Gastrocnemius medialis (tissue), 4 donors: ENCODE results near the gene TINAGL1.

Experiments
- CTCF ChIP-seq, 5 experiments: fragments of 450-650 bp in 3 of 5; fragments of 200-600 bp in 2 of 5; sonication (generic) in 2 of 5; IDR thresholded peaks in 4 of 5; conservative IDR thresholded peaks in 1 of 5; 1 replicate in 4 of 5; 2 replicates in 1 of 5; pipeline ENCODE4 v1.5.1; 2016 to 2019; ENCODE audit warnings: antibody characterized with exemption in 5 of 5, mild to moderate bottlenecking in 3 of 5, moderate library complexity in 3 of 5
- POLR2A ChIP-seq, 2 donors: fragments of 450-650 bp; IDR thresholded peaks; one replicate each; pipeline ENCODE4 v1.6.1; 2017; ENCODE audit warnings: antibody characterized with exemption in 2 of 2, mild to moderate bottlenecking in 2 of 2, moderate library complexity in 2 of 2

GRCh38 chr1:31617218-31617915 is 41.1 kb downstream of the TINAGL1 start, which contains the start of gene HCRTR1:
- no peak for TF ChIP-seq CTCF (IDR thresholded peaks at IDR 0.05 in 4 of 5, conservative IDR thresholded peaks at IDR 0.05 in 1 of 5)
- TF ChIP-seq POLR2A (IDR thresholded peaks at IDR 0.05), result no peak
